Panc1 (cell line): ENCODE data around the gene RNF6.

Experiments used
- POLR2AphosphoS5 ChIP-seq: IDR thresholded peaks from 2 replicates; pipeline ENCODE4 v1.6.1; 2012; ENCODE audit warnings: mild to moderate bottlenecking, low read depth, low read length, moderate library complexity
- SIN3A ChIP-seq: IDR thresholded peaks from 2 replicates; pipeline ENCODE4 v1.6.1; 2012; ENCODE audit warnings: low read depth, mild to moderate bottlenecking, low read length, moderate library complexity, borderline replicate concordance; ENCODE audit not compliant: insufficient read depth
- TCF7L2 ChIP-seq: IDR thresholded peaks from 2 replicates; pipeline ENCODE4 v1.6.1; 2011; ENCODE audit warnings: mild to moderate bottlenecking, low read depth, low read length, inconsistent platforms
- TF ChIP-seq, protein P1 (sequence below), 2 experiments: IDR thresholded peaks; 2 replicates each; pipeline ENCODE4 v1.6.1; 2011 to 2012; ENCODE audit warnings: low read depth in 2 of 2, control low read depth in 1 of 2, low read length in 1 of 2, mild to moderate bottlenecking in 1 of 2, moderate library complexity in 1 of 2; ENCODE audit not compliant: insufficient read depth in 1 of 2
- TF ChIP-seq, protein P2 (sequence below): fragments of 450-650 bp; IDR thresholded peaks from 2 replicates; pipeline ENCODE4 v1.5.1; 2017; ENCODE audit warnings: mild to moderate bottlenecking

DNA sequence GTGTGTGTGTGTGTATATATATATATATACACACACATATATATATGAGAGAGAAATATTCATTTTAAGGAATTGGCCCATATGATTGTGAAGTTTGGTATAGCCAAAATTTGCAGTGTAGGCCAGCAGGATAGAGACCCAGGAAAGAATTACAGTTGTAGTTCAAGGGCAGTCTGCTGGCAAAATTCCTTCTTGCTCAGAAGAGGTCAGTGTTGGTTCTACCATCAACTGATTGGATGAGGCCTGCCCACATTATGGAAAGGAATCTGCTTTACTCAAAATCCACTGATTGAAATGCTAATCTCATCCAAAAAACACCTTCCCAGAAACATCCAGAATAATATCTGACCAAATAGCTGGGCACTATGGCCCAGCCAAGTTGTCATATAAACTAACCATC lies 24.0 kb downstream of the RNF6 start:
- TF ChIP-seq, protein P1, sequence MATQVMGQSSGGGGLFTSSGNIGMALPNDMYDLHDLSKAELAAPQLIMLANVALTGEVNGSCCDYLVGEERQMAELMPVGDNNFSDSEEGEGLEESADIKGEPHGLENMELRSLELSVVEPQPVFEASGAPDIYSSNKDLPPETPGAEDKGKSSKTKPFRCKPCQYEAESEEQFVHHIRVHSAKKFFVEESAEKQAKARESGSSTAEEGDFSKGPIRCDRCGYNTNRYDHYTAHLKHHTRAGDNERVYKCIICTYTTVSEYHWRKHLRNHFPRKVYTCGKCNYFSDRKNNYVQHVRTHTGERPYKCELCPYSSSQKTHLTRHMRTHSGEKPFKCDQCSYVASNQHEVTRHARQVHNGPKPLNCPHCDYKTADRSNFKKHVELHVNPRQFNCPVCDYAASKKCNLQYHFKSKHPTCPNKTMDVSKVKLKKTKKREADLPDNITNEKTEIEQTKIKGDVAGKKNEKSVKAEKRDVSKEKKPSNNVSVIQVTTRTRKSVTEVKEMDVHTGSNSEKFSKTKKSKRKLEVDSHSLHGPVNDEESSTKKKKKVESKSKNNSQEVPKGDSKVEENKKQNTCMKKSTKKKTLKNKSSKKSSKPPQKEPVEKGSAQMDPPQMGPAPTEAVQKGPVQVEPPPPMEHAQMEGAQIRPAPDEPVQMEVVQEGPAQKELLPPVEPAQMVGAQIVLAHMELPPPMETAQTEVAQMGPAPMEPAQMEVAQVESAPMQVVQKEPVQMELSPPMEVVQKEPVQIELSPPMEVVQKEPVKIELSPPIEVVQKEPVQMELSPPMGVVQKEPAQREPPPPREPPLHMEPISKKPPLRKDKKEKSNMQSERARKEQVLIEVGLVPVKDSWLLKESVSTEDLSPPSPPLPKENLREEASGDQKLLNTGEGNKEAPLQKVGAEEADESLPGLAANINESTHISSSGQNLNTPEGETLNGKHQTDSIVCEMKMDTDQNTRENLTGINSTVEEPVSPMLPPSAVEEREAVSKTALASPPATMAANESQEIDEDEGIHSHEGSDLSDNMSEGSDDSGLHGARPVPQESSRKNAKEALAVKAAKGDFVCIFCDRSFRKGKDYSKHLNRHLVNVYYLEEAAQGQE (IDR thresholded peaks at IDR 0.05; ENCODE audit: insufficient read depth in 1 of 2, low read depth in 2 of 2, low read length in 1 of 2), result no peak
- TF ChIP-seq, protein P2, sequence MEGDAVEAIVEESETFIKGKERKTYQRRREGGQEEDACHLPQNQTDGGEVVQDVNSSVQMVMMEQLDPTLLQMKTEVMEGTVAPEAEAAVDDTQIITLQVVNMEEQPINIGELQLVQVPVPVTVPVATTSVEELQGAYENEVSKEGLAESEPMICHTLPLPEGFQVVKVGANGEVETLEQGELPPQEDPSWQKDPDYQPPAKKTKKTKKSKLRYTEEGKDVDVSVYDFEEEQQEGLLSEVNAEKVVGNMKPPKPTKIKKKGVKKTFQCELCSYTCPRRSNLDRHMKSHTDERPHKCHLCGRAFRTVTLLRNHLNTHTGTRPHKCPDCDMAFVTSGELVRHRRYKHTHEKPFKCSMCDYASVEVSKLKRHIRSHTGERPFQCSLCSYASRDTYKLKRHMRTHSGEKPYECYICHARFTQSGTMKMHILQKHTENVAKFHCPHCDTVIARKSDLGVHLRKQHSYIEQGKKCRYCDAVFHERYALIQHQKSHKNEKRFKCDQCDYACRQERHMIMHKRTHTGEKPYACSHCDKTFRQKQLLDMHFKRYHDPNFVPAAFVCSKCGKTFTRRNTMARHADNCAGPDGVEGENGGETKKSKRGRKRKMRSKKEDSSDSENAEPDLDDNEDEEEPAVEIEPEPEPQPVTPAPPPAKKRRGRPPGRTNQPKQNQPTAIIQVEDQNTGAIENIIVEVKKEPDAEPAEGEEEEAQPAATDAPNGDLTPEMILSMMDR, result no peak
- TF ChIP-seq SIN3A (no peak), POLR2AphosphoS5 (no peak), TCF7L2 (no peak)
